C1 segment of cervical spinal cord (tissue), 14 donors: ENCODE results near the gene PAN2.
"Not testable (repeated sequence)": the region's sequence is repeated elsewhere in the genome, so short reads cannot be mapped to it uniquely, and the experiment has no call there.

Source experiments
- DNase-seq, 14 donors: peaks; one replicate each; lab custom pipeline; 2025; lab: John Stamatoyannopoulos, UW

Gene PAN2

GRCh38 chr12:56342290-56342689, 8.5 kb upstream of the PAN2 start:
- not testable (repeated sequence) for DNase-seq

GRCh38 chr12:56341616-56342015, 7.8 kb upstream of the PAN2 start:
- DNase-seq: no peak

GRCh38 chr12:56339158-56339422, 5.3 kb upstream of the PAN2 start:
- DNase-seq: no peak

- DNase-seq: no peak
These were observed 4.7 kb upstream of the PAN2 start, which contains the start of gene IL23A for GRCh38 chr12:56338308-56339157. Gene IL23A, plus strand, starts transcription at chr12:56338884. Its CDS starts 161 bp downstream, at chr12:56339045.

GRCh38 chr12:56337753-56338251, 4.0 kb upstream of the PAN2 start:
- no peak for DNase-seq

GRCh38 chr12:56336361-56337167, 2.8 kb upstream of the PAN2 start:
- peak in 5 of 14 donors; percentile 7 to 21 (median 14) for DNase-seq

- DNase-seq: not testable (repeated sequence)
These were observed 1.7 kb upstream of the PAN2 start for GRCh38 chr12:56335527-56335926.

- peak in 1 of 14 donors; percentile 56 for DNase-seq
These were observed 642 bp upstream of the PAN2 start for GRCh38 chr12:56334490-56334793.

GRCh38 chr12:56333197-56333678, 562 bp downstream of the PAN2 start:
- peak in 2 of 14 donors; percentile 44 to 46 for DNase-seq

GRCh38 chr12:56332512-56333196, 1.1 kb downstream of the PAN2 start:
- no peak for DNase-seq

GRCh38 chr12:56330936-56331490, 2.8 kb downstream of the PAN2 start:
- DNase-seq: no peak

GRCh38 chr12:56326533-56326932, 7.3 kb downstream of the PAN2 start:
- DNase-seq: peak in 1 of 14 donors; percentile 2

GRCh38 chr12:56326126-56326525, 7.7 kb downstream of the PAN2 start:
- no peak for DNase-seq

GRCh38 chr12:56324206-56324605, 9.6 kb downstream of the PAN2 start:
- no peak for DNase-seq

GRCh38 chr12:56321610-56322009, 12.2 kb downstream of the PAN2 start:
- DNase-seq: not testable (repeated sequence)

GRCh38 chr12:56321027-56321426, 12.8 kb downstream of the PAN2 start:
- DNase-seq: no peak

- DNase-seq: no peak
These were observed 16.1 kb downstream of the PAN2 start for GRCh38 chr12:56317675-56318074.

- DNase-seq: peak; percentile 69 to 100 (median 91)
These were observed 18.0 kb downstream of the PAN2 start, which contains the start of gene CNPY2 for GRCh38 chr12:56315622-56316473. Gene CNPY2, minus strand, starts transcription at chr12:56315988. Its CDS starts 771 bp downstream, at chr12:56315217.

- DNase-seq: peak in 11 of 14 donors; percentile 11 to 77 (median 63)
These were observed 18.6 kb downstream of the PAN2 start for GRCh38 chr12:56315249-56315621.

- DNase-seq: no peak
These were observed 22.8 kb downstream of the PAN2 start for GRCh38 chr12:56311003-56311402.

- DNase-seq: no peak
These were observed 25.1 kb downstream of the PAN2 start for GRCh38 chr12:56308714-56309113.
